Mucosa of gallbladder (tissue), 1 donor: ENCODE results near the gene MACROD2. TPM values are rescaled to one million over a fixed set of nuclear protein-coding genes. Genes with fewer than 3 reads are reported as not detected.
"Not testable (repeated sequence)": the region's sequence is repeated elsewhere in the genome, so short reads cannot be mapped to it uniquely, and the experiment has no call there.

Source experiments
- DNase-seq: peaks from one replicate; pipeline ENCODE4 v3.0.0-alpha.2; 2020; ENCODE audit warnings: low spot score
- total RNA-seq: library from RNA; stranded (reverse); gene quantifications from one replicate; pipeline ENCODE4 v1.2.1, GENCODE V29; 2021
- donor health status: DM: no; HTN: no; CAD: no.

The MACROD2 gene
- total RNA-seq, 1 donor from 2014 or later: 7.5 TPM

DNA sequence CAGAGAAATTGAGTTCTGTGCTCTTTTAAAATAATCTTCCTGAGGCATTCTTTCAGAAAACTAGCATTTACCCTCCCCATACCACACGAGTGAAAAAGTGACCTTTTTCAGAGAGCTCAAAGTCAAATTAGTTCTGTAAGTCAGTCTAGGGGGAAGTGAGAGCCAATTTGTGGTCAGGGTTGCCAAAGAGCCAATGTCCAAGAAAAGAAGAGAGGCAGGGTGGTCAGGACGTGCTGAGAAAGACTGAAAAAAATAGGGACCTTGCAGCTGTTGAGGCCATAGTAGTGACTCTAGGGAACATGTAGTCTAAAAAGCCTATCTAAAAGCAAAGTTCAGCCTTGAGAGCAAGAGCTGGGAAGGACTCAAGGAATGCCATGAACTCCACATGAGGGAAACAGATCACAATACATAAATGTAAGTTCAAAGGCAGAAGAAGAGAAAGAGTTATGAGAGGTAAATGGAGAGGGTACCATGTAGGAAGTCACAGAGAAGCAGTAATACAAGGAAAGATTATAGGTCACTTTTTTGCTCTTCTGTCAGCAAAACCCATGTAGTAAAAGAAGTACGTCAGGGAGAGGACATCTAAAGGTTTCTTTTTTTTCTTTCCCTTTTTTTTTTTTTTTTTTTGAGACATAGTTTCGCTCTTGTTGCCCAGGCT lies 907.2 kb downstream of the MACROD2 start:
- DNase-seq: no peak

DNA sequence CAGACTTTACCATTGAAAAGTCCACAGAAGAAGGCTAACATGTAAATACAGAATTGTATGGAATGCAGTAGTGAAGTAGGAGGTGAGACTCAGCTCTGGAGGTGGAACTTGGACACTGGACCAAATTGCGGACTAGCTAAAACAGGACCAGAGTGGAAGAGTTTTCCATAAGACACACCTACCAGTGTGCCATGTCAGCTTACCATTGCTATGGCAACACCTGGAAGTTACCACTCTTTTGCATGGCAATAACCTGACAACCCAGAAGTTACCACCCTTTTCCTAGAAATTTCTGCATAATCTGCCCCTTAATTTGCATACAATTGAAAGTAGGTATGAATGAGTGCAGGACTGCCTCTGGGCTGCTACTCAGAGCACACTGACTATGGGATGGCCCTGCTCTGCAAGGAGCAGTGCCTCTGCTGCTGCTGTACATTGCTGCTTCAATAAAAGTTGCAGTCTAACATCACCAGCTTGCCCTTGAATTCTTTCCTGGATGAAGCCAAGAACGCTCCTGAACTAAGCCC lies 911.7 kb downstream of the MACROD2 start:
- DNase-seq: no peak

DNA sequence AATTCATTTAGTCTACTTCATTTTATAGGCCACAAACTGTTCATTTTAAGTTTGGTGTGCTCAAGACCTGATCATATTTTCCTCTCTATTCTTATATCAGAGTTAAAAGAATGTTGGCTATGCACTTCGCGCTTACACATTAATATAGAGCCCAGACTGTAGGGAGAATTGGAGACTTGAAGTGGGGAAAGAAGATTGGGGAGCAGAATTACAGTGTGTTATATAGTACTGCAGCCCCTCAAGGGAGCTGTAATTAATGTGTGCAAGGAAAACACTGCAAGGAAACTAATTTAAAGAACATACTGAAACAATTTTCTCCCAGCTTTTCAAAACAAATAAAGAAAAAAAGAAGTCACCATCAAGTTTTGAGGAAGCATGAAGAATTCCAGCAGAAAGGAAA lies 914.8 kb downstream of the MACROD2 start:
- no peak for DNase-seq

DNA sequence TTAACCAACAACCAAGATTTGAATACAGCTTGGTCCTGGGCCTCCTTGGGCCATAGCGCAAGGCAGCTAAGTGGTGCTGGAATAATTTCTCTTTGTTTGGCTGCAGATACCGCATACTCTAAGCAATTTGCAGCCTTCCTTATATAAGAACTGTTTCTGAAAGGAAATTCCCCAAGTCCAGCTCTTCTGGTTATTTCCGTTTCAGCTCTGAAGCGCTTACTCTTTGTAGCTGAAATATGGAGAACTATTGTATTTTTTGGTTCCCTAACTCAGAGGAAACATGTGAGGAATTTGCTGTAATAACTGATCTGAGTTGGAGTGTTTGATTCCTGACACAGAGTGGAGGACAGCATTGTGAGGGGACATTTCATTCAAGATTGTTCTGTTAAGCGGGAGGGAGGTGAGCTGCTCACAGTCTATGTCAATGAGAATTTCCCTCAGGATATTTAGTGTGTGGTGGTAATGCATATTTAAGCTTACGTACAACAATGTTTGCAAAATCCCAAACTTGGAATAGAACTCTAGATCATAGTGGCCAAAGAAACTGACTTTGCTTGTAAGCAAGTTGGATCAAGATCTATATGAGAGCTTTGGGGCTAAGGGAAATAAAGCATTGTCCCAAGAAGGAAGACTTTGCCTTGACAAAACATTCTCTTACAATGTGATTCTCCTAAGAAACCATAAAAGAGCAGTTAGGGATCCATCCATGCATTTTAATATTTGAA lies 918.7 kb downstream of the MACROD2 start:
- DNase-seq: no peak

DNA sequence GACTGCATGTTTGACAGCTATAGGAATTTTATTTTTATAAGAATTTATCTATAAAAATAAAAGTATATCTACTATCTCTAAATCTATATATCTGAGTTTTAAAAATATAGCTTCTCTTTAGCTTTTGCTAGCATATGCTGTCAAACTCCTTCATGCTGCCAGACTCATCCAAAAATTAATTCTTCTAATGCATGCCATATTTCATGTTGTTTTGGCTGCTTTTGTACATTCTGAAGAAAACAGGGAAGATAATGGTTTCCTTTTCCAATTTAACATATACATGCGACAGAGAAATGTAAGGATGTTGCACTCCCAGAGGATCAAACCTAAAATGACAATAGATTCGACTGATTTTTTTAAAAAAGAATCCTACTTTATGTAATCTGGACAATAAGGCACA lies 919.3 kb downstream of the MACROD2 start:
- no peak for DNase-seq

DNA sequence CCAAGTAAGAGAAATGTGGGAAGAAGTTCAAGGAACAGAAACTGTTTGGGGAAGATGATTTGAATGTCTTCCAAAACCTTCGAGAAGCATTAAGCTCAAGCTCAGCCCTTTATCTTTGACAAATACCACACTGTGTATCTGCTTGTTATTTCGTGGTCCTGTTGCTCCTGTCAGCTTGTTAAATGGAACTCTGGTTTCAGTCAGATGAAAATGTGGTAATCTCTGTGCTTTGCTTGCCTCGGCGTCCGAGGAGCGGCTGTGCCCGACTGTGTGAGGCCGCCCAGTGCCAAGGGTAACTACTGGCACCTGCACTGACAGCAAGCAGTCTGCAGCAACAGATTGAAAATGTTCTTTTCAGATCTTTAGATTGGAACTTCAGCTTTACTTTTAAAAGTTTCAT lies 920.0 kb downstream of the MACROD2 start:
- peak; percentile 13 for DNase-seq

DNA sequence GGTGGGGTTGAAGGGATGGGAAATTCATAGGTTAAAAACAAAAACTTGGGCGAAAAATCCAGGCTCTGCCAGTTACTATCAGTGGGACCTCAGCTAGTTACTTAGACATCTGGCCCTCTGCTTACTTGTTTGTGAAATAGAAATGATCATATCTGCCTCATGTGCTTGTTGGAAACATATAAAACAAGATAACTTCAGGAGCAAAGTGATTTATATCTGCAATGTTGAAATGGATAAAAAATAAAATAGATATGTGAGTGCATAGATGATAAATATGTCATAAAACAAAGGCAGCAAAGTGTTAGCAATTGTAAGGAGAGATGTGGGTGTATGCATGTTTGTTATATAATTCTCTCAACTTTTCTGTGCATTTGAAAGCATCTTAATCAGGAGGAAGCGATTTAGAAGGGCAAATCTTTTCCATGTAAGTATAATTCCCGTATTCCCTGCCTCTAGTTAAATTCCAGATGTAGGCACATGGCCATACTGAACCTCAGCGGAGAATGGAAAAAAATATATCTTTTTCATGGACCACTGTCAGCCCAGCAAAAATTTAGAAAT lies 921.1 kb downstream of the MACROD2 start:
- DNase-seq: no peak

DNA sequence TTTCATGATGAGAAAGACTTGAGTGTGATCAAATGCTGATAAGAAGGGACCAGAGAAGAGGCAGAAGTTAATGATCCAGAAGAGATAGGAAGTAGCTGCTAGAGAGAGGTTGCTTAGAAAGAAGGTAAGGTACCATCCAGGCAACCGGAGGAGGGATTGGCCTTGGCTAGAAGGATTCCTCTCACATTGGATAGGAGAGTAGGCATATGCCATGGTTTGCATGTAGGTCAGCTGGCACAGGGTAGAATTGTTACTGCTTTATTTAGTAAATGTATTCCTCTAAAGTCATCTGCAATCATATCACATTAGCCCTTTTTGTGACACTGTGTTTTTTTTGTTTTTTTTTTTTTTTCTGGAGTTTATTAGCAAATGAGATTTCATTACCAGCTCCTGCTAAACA lies 923.0 kb downstream of the MACROD2 start:
- DNase-seq: no peak

DNA sequence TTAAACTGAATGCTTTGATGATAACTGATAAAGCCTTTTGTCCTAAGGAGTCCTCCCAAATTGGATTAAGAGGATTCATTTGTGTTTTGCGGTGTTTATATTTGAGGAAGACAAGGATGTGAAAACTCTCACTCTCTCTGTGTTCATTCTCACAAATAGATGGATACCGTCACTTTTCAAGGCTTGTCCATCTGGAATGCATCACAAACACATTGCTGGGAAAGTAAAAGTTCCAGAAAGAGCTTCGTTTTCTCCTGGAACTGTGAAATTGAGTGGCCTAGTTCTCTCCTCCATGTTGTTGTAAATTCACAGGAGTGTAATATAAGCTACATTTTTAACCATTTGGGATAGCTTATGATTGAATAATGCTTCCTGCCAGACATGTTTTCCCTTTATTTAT lies 923.7 kb downstream of the MACROD2 start:
- DNase-seq: no peak

DNA sequence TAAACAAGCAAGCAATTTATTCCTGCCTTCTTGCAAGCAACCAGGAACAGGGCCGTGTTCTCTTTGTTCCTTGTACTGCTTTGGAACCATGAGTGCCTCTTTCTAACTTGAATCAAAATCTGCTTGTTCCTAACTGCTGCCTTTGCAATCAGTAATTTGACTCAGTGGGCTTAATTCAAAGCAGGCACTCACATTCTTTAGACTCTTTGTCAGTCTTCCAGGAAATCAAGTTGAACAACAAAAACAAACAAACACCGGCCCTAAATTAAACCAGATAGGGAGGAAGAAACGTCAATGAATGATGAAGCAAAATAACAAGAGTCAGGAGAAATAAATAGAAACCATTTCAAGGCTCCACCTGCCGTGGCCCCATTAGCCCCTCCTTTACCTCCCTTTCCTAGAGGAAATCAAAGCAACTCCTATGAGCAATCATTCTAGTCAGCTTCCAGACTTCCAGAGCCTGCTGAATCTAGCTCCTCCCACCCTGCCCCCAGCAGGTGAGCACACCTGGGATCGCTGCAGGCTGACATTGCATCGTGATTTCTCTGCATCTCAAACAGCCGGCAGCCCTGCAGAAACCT lies 924.3 kb downstream of the MACROD2 start:
- DNase-seq: peak; percentile 29

DNA sequence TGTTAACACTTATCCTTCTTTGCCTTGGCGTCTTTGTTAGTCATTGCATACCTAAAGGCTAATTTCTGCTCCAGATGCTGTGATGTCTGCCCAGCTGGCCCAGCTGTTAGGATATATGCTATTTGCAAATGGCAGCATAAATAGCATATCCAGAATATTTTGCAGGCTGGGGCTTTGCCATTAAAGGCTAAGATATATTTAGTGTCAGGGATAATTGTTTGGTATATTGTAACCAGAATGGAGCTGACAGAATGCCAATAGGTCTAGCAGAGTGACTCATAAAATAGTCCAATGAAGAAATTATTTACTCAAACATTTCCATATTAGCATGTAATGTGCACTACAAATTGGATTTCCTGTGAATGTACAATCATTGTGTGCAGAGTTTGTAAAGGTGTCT lies 926.2 kb downstream of the MACROD2 start:
- no peak for DNase-seq

DNA sequence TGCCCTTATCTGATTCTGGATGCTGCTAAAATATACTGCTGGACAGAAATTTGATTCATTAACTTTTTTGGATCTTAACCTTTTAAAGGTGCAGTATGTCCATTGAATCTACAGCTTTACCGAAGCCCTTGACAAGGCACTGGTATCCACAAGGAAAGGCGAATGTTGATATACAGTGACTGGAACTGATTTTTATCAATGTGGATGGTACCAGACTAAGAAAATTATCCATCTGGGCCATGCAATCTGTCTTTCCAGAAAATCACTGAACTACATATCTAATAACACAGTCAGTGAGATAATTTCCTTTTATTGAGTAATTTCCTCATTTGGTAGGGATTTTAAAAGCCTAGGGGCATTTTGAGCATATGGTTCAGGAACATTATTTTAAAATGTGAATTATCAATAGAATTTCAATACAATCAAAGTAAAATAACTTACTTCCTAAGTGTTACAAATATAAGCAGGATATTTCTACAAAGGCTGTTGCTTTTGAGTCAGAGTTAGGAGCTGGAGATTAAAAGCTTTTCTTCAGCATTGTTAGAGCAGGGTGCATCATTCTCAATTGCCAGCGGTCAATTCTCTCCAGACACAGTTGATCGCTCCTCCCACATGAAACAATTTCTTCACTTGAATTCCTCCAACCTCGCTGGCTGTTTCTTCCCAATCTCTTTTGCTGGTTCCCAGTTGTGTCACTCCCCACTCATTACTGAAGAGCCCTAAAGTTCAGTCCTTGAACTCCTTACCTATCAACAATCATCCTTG lies 927.4 kb downstream of the MACROD2 start:
- no peak for DNase-seq

DNA sequence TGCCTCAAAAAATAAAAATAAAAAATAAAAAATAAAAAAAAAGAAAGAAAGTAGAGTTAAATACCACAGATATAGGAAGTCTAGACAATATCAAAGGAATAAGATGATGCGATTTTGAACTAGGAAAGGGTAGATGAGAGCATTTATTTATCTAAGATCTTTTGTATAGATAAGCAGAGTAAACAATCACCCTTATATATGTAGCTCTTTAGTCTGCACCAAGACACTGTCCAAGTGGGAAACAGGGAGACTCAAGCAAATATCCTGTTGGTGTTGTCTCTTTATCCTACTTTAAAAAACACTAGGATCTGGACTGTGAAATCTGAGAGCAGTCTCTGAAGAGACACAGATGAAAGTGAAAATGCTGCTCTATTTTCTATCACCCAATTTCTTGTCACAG lies 929.1 kb downstream of the MACROD2 start:
- no peak for DNase-seq

DNA sequence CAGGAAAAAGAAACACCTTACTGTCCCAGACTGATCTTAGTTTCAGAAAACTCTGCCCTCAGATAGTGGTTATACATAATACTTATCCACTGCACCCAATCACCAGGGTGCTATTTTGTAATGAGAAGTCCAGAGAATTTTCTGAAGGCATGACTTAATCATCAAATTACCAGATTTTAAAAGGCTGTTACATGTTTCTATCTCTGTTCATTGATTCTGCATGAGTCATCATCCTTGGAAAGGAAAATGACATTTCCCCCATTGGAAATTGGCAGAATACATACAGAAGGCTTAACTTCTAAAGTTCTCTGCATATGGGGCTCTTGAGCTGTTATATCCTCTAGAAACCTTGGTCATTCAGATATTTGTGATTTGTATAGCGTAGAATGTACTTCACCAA lies 930.0 kb downstream of the MACROD2 start:
- no peak for DNase-seq

DNA sequence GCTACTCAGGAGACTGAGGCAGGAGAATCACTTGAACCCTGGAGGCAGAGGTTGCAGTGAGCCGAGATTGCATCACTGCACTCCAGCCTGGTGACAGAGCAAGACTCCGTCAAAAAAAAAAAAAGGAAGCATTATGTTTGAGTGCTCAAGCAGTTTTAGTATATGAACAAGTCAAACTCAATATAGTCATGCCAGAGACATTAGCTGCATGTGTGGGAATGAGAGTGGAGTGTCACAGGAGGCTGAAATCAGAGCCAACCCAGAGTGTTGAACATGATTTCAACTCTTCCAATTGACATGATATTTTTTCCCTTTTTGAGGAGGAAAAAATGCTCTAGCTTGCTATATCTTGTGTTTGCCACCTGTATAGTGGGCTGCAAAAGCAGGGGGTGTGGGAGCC lies 931.1 kb downstream of the MACROD2 start:
- DNase-seq: not testable (repeated sequence)

DNA sequence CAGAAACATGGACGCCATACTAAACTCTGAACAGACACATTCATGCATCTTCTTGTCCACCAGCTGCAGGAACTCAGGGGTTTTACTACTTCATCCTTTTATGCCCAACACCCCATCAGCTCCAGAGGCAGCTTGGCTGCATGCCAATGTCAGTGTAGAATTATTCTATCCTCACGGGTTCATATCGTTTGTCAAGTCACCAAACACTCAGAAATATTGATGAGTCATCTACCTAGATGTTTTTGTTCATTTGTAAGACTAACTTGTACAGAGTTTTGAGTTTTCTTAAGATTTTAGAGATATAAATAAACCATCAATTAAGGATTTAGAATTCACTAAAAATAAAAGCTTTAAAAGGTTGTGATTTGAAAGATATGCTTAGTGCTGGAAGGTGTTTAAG lies 932.8 kb downstream of the MACROD2 start:
- DNase-seq: no peak

DNA sequence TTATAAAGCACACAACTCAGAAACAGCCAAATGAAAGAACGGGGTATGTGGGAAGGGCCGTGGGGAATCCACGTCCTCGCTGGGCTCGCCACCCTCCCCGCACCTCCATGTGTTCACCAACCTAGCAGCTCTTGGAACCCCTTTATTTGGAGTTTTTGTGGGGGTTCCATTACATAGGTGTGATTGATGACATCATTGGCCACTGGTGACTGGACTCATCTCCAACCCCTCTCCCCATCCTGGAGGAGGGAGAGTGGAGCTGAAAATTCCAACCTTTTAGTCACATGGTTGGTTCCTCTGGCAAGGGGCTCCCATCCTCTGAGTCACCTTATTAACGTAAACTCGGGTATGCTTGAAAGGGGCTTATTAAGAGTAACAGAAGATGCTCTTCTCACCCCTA lies 934.1 kb downstream of the MACROD2 start:
- DNase-seq: no peak

DNA sequence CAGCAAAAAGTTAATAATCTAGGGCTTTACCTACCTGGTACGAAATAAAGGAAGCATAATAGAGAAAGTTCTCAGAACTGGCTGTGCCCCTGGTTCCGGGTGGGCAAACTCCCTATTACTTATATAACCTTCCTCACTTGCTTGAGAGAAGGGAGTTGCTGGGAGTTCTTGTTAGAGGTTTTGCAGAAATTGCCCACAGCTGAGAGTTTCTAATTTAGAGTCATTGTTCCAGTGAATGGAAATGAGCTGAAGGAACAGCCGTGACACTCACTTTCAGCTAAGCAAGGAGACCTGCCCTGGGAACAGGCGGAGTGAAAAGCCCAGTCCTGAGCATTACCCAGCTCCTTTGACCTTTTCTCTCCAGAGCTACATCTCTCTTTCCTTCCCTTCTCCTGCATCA lies 936.7 kb downstream of the MACROD2 start:
- no peak for DNase-seq

DNA sequence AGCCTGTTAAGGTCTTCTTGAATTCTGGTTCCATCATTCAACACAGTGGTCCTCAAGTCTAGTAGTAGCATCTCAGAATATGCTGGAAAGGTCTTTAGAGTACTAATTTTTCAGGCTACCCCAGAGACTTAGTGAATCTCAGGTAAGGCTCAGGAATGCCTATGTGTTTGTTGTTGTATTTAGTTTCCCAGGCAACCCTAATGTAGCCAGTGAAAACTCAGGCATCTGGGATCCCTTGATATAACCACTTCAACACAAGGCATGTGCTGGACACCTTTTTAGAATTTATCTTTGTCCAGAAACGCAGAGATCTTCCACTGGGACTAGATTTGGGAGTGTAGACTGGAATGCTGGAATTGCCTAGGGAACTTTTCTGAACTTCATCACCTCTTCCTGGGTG lies 940.0 kb downstream of the MACROD2 start:
- DNase-seq: no peak

DNA sequence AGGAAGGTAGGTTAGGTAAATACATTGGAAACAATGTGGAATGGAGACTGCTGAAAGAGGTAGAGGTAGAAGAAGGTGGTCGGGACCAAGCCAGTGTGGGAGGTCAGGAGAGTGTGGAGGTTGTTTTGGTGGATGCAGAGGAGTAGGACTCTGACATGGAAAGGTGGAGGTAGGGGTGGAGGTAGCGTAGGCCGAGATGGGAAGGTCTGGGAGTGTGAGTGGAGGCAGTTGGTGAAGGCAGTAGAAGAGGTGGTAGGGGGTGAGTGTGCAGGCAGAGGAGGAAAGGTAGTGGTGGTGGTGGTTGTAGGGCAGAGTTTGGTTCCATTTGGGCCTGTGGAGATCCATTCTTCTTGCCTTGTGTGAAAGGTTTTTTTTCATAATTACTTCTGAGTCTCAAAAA lies 941.7 kb downstream of the MACROD2 start:
- DNase-seq: no peak

DNA sequence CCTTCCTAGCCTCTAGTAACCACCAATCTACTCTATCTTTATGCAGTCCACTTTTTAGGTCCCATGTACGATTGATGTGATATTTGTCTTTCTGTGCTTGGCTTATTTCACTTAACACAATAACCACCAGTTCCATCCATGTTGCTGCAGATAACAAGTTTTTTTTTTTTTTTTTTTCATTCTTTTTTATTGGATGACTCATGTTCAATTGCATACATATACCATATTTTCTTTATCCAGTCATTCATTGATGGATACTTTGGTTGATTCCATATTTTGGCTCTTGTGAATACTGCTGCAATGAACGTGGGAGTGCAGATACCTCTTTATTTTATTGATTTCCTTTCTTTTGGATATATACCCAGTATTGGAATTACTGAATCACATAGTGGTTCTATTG lies 942.5 kb downstream of the MACROD2 start:
- DNase-seq: no peak

DNA sequence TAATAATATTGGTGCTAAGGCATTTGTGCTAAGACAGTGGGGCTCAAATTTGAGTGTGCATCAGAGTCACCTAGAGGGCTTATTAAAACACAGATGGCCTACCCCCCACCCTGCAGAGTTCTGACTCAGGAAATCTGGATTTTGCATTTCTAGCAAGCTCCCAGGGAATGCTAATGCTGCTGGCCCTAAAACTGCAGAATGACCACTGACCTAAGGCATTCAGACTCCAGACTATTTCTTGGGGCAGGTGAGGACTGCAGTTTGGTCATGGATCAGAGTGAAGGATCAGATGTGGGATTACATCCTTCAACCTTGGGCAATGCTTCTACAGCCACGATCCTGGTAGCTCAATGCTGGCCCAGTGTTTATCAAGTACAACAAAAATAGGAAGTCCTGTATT lies 952.2 kb downstream of the MACROD2 start:
- no peak for DNase-seq
